IMR-90 (cell line): ENCODE data around the gene MIEN1. TPM values are rescaled to one million over a fixed set of nuclear protein-coding genes. Genes with fewer than 3 reads are reported as not detected.

ENCODE experiments used
- ATAC-seq: fragments of 200-7000 bp; cut with Tn5 transposase; 2 replicates; pipeline ENCODE4 v1.9.1; 2020; ENCODE audit warnings: low read depth, mild to moderate bottlenecking, moderate library complexity
- BruUV-seq: library from RNA; stranded (reverse); fragments of 400-500 nt; replicated peaks from 2 replicates; lab custom pipeline; 2021; lab: Mats Ljungman, UMichigan
- CTCF ChIA-PET: fragments of 300-600 bp; formaldehyde crosslinking; extraction: SDS; loops from one replicate; lab custom pipeline; 2021; ENCODE audit warnings: antibody characterized with exemption; lab: Yijun Ruan, JAX
- POLR2A ChIA-PET: fragments of 300-600 bp; sonication (Branson Sonifier 250); formaldehyde crosslinking; loops from one replicate; lab custom pipeline; 2022; ENCODE audit warnings: antibody characterized with exemption; ENCODE audit not compliant: unreplicated experiment; lab: Charles Lee
- DNase-seq: peaks from one replicate; pipeline ENCODE4 v3.0.0; 2013
- H2AFZ ChIP-seq: replicated peaks from 2 replicates; pipeline ENCODE3; 2013; ENCODE audit warnings: low read length, mild to moderate bottlenecking; ENCODE audit not compliant: poor library complexity
- H2AK5ac ChIP-seq: 2 replicates; pipeline ENCODE4 v1.6.1; 2013; ENCODE audit warnings: low read depth, low read length, inconsistent platforms
- H2AK9ac ChIP-seq: replicated peaks from 2 replicates; pipeline ENCODE3; 2013; ENCODE audit warnings: mild to moderate bottlenecking, low read depth, low read length, moderate library complexity; ENCODE audit not compliant: poor library complexity
- H2BK120ac ChIP-seq: 2 replicates; pipeline ENCODE4 v1.6.1; 2013; ENCODE audit warnings: low read depth, low read length, inconsistent platforms
- H2BK15ac ChIP-seq: 3 replicates; pipeline ENCODE4 v1.6.1; 2013; ENCODE audit warnings: low read depth, low read length, inconsistent platforms
- H2BK20ac ChIP-seq: 2 replicates; pipeline ENCODE4 v1.6.1; 2013; ENCODE audit warnings: low read depth, mild to moderate bottlenecking, inconsistent platforms, low read length, moderate library complexity
- H2BK5ac ChIP-seq: 2 replicates; pipeline ENCODE4 v1.6.1; 2013; ENCODE audit warnings: mild to moderate bottlenecking, low read depth, low read length, inconsistent platforms; ENCODE audit not compliant: poor library complexity, severe bottlenecking
- H3K14ac ChIP-seq: replicated peaks from 2 replicates; pipeline ENCODE4 v1.6.1; 2013; ENCODE audit warnings: low read depth, low read length, inconsistent platforms
- H3K18ac ChIP-seq: 2 replicates; pipeline ENCODE4 v1.6.1; 2013; ENCODE audit warnings: low read depth, low read length, control low read depth
- H3K23ac ChIP-seq: 2 replicates; pipeline ENCODE4 v1.6.1; 2013; ENCODE audit warnings: low read depth, low read length, inconsistent platforms
- H3K27ac ChIP-seq: 2 replicates; pipeline ENCODE4 v1.5.1; 2013; ENCODE audit warnings: mild to moderate bottlenecking, control low read depth, low read length; ENCODE audit not compliant: insufficient read depth
- H3K27me3 ChIP-seq: 2 replicates; pipeline ENCODE4 v1.6.1; 2013; ENCODE audit warnings: low read length; ENCODE audit not compliant: control insufficient read depth, insufficient read depth
- H3K36me3 ChIP-seq: 2 replicates; pipeline ENCODE4 v1.6.1; 2013; ENCODE audit warnings: low read length, mixed read lengths; ENCODE audit not compliant: control insufficient read depth, insufficient read depth
- H3K4ac ChIP-seq: 2 replicates; pipeline ENCODE4 v1.6.1; 2013; ENCODE audit warnings: low read depth, low read length, inconsistent platforms
- H3K4me1 ChIP-seq: 2 replicates; pipeline ENCODE4 v1.6.1; 2013; ENCODE audit warnings: low read length, mixed read lengths; ENCODE audit not compliant: control insufficient read depth, insufficient read depth
- H3K4me2 ChIP-seq: 2 replicates; pipeline ENCODE4 v1.6.1; 2013; ENCODE audit warnings: low read depth, mild to moderate bottlenecking, control low read depth, low read length, moderate library complexity
- H3K4me3 ChIP-seq: 2 replicates; pipeline ENCODE4 v1.5.1; 2013; ENCODE audit warnings: low read depth, mild to moderate bottlenecking, control low read depth, low read length, moderate library complexity; ENCODE audit not compliant: insufficient read depth
- H3K56ac ChIP-seq: 2 replicates; pipeline ENCODE4 v1.6.1; 2013; ENCODE audit warnings: low read length, inconsistent platforms; ENCODE audit not compliant: insufficient read depth; ENCODE audit errors: extremely low read depth
- H3K79me1 ChIP-seq, 2 experiments: 2 replicates each; pipeline ENCODE4 v1.6.1; 2013; ENCODE audit warnings: low read length in 2 of 2, inconsistent platforms in 1 of 2, low read depth in 1 of 2
- H3K9ac ChIP-seq: 2 replicates; pipeline ENCODE4 v1.6.1; 2013; ENCODE audit warnings: low read depth, low read length, control low read depth
- H3K9me1 ChIP-seq: 2 replicates; pipeline ENCODE4 v1.6.1; 2013; ENCODE audit warnings: low read length, inconsistent platforms; ENCODE audit not compliant: insufficient read depth
- H3K9me3 ChIP-seq: 2 replicates; pipeline ENCODE4 v1.6.1; 2013; ENCODE audit warnings: low read length; ENCODE audit not compliant: control insufficient read depth, insufficient read depth
- H4K20me1 ChIP-seq: 2 replicates; pipeline ENCODE4 v1.6.1; 2013; ENCODE audit warnings: low read length, inconsistent platforms; ENCODE audit not compliant: insufficient read depth
- H4K5ac ChIP-seq: 2 replicates; pipeline ENCODE4 v1.6.1; 2013; ENCODE audit warnings: mild to moderate bottlenecking, low read depth, low read length, control low read depth
- H4K8ac ChIP-seq, 2 experiments: 2 replicates each; pipeline ENCODE4 v1.6.1; 2013; ENCODE audit warnings: low read depth in 2 of 2, low read length in 2 of 2, control low read depth in 1 of 2, inconsistent platforms in 1 of 2
- H4K91ac ChIP-seq: 2 replicates; pipeline ENCODE4 v1.6.1; 2013; ENCODE audit warnings: low read depth, low read length, inconsistent platforms; ENCODE audit not compliant: insufficient read depth
- BHLHE40 ChIP-seq: fragments of 150-350 bp; IDR thresholded peaks from 2 replicates; pipeline ENCODE4 v1.6.1; 2016; ENCODE audit warnings: mild to moderate bottlenecking, low read depth, low read length
- CHD1 ChIP-seq: IDR thresholded peaks from 2 replicates; pipeline ENCODE4 v1.6.1; 2012; ENCODE audit warnings: low read depth, low read length, improper control_type of control experiment
- FOS ChIP-seq: fragments of 150-350 bp; IDR thresholded peaks from 2 replicates; pipeline ENCODE4 v1.6.1; 2016; ENCODE audit warnings: low read depth, low read length
- MXI1 ChIP-seq: IDR thresholded peaks from 2 replicates; pipeline ENCODE4 v1.6.1; 2012; ENCODE audit warnings: low read depth, mild to moderate bottlenecking, low read length, moderate library complexity, borderline replicate concordance
- RAD21 ChIP-seq: IDR thresholded peaks from 2 replicates; pipeline ENCODE4 v1.6.1; 2012; ENCODE audit warnings: low read length, improper control_type of control experiment
- SMC3 ChIP-seq: fragments of 150-350 bp; IDR thresholded peaks from 2 replicates; pipeline ENCODE4 v1.6.1; 2016; ENCODE audit warnings: low read depth, mild to moderate bottlenecking, antibody characterized with exemption, low read length, moderate library complexity
- WGBS, 2 experiments: methylation state at CpG; one replicate each; pipeline versions ENCODE4 v1.1.5 to v1.1.7; 2013; ENCODE audit warnings: missing lambda C conversion rate in 2 of 2; ENCODE audit not compliant: insufficient read length in 1 of 2; ENCODE audit errors: extremely low coverage in 2 of 2; 5-methylcytosine and 5-hydroxymethylcytosine counted together
- dilution Hi-C: fragments of 300-500 bp; cut with HindIII; formaldehyde crosslinking; loops from one replicate; pipeline ENCODE4 v1.14.3; 2018; ENCODE audit warnings: low sequenced_read_pairs; ENCODE audit not compliant: unreplicated experiment
- in situ Hi-C: fragments of 300-500 bp; cut with MboI; formaldehyde crosslinking; loops from 3 replicates; pipeline ENCODE4 v1.14.3; 2019; ENCODE audit warnings: low sequenced_read_pairs, inconsistent platforms, mixed read lengths
- intact Hi-C: fragments of 100-400 bp; cut with micrococcal nuclease; formaldehyde crosslinking; loops from 2 replicates; pipeline ENCODE4 v1.10.0; 2022
- polyA plus RNA-seq, 3 experiments: library from polyadenylated mRNA; depleted of rRNA; stranded (reverse); fragments of >200 nt; gene quantifications; 2 replicates each; pipeline ENCODE4 v1.2.3, GENCODE V29; 2012; ENCODE audit warnings: low replicate concordance in 1 of 3
- total RNA-seq: library from RNA; depleted of rRNA; stranded (reverse); fragments of >200 nt; gene quantifications from 2 replicates; pipeline ENCODE4 v1.2.3, GENCODE V29; 2012
- TF ChIP-seq, protein P1 (sequence below): conservative IDR thresholded peaks from 2 replicates; pipeline ENCODE4 v1.5.1; 2012; ENCODE audit warnings: mild to moderate bottlenecking, low read depth, low read length, improper control_type of control experiment
- TF ChIP-seq, protein P2 (sequence below): fragments of 150-350 bp; IDR thresholded peaks from 2 replicates; pipeline ENCODE4 v1.6.1; 2016; ENCODE audit warnings: low read depth, mild to moderate bottlenecking, low read length, moderate library complexity, borderline replicate concordance

Gene MIEN1
- total and polyA plus RNA-seq, 2 of the 4 experiments (the other 2 are of a cell fraction): 20.3 to 75.6 TPM

DNA sequence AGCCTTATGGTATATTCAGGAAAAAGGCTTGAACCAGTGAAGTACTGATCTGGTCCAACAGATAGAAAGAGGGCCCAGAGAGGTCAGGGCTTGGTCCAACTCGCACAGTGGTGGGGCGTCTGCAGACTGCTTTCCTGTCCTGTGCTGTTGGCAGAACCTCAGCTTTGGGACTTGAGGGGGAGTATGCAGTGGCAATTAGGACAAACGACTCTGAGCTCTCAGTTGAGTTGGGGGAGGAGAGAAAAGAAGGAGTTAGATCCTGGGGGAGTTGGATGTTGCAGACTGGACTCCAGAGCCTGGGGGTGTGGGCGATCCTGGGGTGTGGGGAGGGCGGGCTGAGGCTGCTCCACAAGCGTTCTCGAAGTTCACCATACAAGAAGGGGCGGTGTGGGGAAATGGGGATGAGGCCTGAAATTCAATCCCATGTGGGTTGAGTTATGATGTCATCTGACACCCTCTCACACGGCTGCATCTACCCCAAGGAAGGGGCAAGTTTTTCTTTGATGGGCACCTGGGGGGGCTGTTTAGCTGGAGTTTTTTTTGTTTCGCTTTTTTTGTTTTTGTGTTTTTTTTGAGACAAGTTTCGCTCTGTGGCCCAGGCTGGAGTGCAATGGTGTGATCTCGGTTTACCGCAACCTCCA lies 22.0 kb upstream of the MIEN1 start:
- Histone ChIP-seq H3K56ac (no peak overlapping the region), H4K8ac (no peak overlapping the region), H3K9me1 (no peaks in the 10 kb centered on the region; the same call in 1 of the 2 replicates), H3K4ac (no peak overlapping the region), H2AK5ac (no peak overlapping the region), H2BK20ac (no peak overlapping the region), H3K14ac (no peak overlapping the region), H3K9ac (no peak overlapping the region), H4K20me1 (no peaks in the 10 kb centered on the region), H3K23ac (no peak overlapping the region), H3K27ac (no peak overlapping the region), H3K79me1 (no peaks in the 10 kb centered on the region; a peak in 1 of 4 replicates), H3K4me1 (peaks cover 7% of the 10 kb centered on the region), H2BK5ac (no peak overlapping the region), H3K36me3 (no peaks in the 10 kb centered on the region), H2BK15ac (no peak overlapping the region), H3K4me3 (no peak overlapping the region), H3K27me3 (peaks cover 17% of the 10 kb centered on the region), H2AK9ac (no peak overlapping the region), H4K91ac (no peak overlapping the region), H2BK120ac (no peak overlapping the region), H2AFZ (no peak overlapping the region), H4K5ac (no peak overlapping the region), H3K18ac (no peak overlapping the region), H3K4me2 (no peak overlapping the region), H3K9me3 (no peaks in the 10 kb centered on the region)
- ATAC-seq (no peak), DNase-seq (no peak)
- intact Hi-C loops (no loop called here), dilution Hi-C loops (no loop called here), in situ Hi-C loops (no loop called here)
- CTCF ChIA-PET: interaction anchor here (0.8 to 1.2 kb wide), 2 partner anchors 129 to 131 kb away, joined by 3 read pairs; no protein-coding TSS in a partner anchor
- POLR2A ChIA-PET: no interaction called here
- no TSS peak for BruUV-seq
- WGBS, 2 experiments: 72% methylated on average over 3 of the region's 13 CpGs; no CpG with 5 or more reads in 1 of the 2 experiments
- TF ChIP-seq RAD21 (no peak), SMC3 (no peak), BHLHE40 (no peak), FOS (no peak), CHD1 (no peak), MXI1 (no peak)
- TF ChIP-seq, protein P1, sequence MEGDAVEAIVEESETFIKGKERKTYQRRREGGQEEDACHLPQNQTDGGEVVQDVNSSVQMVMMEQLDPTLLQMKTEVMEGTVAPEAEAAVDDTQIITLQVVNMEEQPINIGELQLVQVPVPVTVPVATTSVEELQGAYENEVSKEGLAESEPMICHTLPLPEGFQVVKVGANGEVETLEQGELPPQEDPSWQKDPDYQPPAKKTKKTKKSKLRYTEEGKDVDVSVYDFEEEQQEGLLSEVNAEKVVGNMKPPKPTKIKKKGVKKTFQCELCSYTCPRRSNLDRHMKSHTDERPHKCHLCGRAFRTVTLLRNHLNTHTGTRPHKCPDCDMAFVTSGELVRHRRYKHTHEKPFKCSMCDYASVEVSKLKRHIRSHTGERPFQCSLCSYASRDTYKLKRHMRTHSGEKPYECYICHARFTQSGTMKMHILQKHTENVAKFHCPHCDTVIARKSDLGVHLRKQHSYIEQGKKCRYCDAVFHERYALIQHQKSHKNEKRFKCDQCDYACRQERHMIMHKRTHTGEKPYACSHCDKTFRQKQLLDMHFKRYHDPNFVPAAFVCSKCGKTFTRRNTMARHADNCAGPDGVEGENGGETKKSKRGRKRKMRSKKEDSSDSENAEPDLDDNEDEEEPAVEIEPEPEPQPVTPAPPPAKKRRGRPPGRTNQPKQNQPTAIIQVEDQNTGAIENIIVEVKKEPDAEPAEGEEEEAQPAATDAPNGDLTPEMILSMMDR: no peak
- TF ChIP-seq, protein P2, sequence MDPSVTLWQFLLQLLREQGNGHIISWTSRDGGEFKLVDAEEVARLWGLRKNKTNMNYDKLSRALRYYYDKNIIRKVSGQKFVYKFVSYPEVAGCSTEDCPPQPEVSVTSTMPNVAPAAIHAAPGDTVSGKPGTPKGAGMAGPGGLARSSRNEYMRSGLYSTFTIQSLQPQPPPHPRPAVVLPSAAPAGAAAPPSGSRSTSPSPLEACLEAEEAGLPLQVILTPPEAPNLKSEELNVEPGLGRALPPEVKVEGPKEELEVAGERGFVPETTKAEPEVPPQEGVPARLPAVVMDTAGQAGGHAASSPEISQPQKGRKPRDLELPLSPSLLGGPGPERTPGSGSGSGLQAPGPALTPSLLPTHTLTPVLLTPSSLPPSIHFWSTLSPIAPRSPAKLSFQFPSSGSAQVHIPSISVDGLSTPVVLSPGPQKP: no peak
